Measurements from ENCODE around the gene NUDC.
A peak's percentile ranks its signal among the peaks of the same experiment; 100 is the strongest.
"Not testable (repeated sequence)": the region's sequence is repeated elsewhere in the genome, so short reads cannot be mapped to it uniquely, and the experiment has no call there.

Gene NUDC

DNA sequence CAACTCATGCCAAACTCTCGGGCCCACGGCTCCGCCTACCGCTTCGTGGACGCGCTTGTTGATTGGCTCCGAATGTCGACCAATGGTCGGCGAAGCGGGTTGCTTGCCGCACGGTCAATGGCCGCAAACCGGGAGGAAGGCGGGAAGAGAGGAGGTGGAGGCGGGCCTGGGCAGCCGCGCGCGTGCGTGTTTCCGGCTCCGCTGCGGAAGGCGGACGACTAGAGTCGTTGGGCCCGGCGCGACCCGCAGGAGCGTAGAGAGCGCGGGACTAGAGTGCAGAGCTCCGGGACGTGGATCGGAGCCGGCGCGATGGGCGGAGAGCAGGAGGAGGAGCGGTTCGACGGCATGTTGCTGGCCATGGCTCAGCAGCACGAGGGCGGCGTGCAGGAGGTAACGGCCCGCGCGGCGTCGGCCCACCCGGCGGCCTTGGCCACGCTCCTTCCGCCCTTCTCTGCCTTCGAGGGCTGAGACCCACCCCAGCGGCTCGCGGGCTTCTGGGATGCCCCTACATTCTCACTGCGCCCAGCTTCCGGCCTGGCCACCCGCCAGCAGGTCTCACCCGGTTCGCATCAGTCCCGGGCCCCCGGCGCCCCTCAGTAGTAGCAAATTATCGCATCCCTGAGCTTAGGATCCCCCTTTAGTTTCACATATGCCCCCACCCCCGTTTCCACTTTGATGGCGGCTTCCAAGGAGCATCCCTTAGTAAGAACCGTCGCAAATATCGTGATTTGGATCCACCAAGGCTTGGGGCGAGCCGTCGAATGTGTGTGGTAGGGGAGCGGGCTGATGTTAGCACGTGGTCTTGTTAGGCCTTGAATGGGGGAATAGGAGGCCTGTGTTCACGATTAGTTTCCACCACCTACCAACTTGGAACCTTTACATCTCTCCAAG lies at the start of gene NUDC:
Gene NUDC (plus strand): TSS at position 204 of the 891 bp plus-strand sequence. CDS start 106 bp downstream, at position 310.
- peak; percentile 78 to 99 (median 97) for DNase-seq

DNA sequence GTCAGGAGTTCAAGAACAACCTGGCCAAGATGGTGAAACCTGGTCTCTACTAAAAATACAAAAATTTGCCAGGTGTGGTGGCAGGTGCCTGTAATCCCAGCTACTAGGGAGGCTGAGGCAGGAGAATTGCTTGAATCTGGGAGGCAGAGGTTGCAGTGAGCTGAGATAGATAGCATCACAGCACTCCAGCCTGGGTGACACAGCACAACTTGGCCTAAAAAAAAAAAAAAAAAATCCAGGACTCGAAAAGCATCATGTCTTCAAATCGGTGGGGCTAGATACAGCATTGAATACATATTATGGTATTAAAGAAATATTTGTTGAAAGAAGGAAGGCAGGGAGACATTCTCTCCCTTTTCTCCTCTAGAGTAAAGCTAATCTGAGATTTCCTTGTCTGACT lies 48.4 kb upstream of the NUDC start:
- not testable (repeated sequence) for DNase-seq

DNA sequence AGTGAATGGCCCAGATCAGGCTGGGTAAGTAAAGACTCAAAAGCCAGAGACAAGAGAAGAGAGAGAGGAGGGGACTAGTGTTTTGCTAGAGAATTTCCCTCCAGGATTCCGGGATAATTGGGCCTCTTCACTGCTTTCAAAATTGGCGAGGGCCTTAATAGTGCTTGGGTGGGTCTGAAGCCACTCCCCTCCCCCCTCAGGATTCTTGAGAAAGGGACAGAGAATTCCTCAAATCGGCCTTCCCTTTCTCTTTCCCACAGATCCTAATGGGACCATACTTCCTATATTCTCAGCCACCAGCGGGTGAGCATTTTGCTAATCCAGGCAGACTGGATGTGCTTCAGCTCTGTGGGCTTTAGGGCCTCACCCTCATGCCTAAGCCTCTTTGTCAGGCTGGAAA lies 46.6 kb upstream of the NUDC start:
- no peak for DNase-seq

DNA sequence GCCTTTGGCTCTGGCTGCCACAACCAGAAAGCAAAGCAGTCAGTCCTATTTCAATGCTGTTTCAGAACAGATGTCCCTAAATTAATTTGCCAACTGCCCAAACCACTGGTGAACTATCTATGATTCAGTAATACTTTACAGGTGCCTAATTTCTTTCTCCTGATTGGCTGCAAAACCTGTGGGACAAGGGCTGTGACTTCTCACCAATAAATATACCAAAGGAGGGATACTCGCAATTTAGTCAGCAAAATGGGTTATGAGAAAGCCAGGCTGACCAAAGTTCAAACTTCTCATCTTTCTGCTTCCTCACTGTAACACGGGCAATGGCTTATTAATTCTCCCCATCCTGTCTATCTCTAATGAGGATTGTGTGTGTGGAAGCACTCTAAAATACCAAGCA lies 44.2 kb upstream of the NUDC start:
- DNase-seq, result no peak

DNA sequence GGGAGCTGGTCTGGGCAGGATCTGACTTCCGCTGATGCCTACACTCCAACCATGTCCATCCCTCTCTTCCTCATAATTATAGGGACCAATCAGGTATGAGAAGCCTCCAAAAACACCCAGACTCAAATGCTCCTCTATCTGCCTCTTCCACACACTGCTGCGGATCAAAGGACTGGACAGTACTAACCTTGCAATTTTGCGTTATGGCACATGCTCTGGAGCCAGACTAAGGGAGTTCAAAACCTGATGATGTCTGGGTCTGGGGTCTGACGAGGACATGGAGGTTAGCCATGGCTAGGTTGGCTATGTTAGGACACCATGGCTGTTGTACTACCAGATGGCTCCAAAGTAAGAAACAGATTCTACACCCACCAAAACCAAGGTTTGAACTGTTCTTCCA lies 41.8 kb upstream of the NUDC start:
- no peak for DNase-seq

DNA sequence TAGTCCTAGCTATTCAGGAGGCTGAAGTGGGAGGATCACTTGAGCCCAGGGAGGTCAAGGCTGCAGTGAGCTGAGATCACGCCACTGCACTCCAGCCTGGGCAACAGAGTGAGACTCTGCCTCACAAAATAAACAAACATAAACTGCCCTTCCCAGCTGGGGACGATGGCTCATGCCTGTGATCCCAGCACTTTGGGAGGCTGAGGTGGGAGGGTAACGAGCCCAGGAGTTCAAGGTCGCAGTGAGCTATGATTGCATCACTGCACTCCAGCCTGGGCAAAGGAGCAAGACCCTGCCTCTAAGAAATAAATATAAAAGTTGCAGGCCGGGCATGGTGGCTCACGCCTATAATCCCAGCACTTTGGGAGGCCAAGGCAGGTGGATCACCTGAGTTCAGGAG lies 39.9 kb upstream of the NUDC start:
- DNase-seq, result not testable (repeated sequence)

DNA sequence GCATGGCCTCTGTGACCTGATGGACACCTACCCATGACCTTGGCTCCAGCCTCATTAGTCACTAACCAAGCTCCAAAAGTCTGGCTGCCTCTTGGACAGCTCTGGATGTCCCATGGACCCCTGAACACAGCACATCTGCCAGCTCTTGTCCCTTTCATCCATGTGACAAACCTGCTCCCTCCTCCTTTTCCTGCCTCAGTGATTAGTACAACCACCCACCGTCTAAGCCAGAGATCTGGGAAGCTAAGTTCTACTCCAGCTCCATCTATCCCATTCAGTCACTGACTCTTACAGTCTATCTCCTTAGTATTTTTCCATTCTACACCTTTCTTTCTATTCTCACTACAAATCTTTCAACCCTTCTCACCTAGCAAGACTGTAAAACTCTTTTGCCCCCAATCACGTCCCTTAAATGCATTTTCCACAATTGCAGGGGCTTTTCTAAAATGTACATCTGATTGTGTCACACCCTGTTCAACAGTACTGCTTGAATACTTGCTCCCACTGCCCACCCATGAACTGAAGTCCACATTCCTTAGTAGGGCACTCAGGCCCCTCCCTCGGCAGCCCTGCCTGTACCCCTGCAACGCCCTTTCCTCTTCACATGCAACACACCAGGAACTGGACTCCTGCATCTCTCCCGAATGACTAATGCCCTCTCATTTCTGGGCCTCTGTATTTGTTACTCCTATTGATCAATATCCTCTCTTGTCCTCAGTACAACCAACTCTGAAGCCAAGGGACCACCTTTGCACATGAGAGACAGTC lies 38.7 kb upstream of the NUDC start:
- DNase-seq, result no peak

DNA sequence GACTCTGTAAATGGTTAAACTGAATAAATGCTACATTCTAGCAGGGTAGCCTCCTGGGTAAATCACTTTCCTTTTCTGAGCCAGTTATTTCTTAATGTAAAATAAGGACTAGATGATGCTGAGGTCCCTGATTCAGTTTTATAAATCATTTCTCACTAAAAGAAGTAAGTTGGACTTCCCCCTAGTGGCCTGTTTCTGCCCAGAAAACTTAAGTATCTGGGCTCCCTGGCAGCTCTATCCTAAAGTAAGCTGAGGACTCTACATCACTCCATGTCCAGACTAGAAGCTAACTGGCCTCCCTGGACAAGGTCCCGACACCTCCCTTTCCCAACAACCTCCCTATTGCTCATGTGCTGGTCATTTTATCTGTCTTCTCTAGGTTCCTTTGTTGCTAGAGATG lies 34.4 kb upstream of the NUDC start:
- DNase-seq, result no peak

DNA sequence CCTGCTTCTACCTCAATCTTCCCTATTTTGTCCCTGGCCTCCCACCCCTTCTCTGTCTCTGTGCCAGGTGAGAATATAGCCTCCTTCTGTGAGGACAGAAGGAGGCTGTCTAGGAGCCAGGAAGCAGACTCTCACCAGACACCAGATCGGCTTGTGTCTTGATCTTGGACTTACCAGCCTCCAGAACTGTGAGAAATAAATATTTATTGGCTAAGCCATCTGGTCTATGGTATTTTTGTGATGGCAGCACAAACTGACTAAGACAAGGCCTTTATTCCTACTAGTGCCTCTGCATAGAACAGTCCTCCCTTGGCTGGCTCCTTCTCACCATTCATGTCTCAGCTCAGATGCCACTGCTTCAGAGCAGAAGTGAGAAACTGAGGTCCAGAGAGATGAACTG lies 33.3 kb upstream of the NUDC start:
- no peak for DNase-seq

DNA sequence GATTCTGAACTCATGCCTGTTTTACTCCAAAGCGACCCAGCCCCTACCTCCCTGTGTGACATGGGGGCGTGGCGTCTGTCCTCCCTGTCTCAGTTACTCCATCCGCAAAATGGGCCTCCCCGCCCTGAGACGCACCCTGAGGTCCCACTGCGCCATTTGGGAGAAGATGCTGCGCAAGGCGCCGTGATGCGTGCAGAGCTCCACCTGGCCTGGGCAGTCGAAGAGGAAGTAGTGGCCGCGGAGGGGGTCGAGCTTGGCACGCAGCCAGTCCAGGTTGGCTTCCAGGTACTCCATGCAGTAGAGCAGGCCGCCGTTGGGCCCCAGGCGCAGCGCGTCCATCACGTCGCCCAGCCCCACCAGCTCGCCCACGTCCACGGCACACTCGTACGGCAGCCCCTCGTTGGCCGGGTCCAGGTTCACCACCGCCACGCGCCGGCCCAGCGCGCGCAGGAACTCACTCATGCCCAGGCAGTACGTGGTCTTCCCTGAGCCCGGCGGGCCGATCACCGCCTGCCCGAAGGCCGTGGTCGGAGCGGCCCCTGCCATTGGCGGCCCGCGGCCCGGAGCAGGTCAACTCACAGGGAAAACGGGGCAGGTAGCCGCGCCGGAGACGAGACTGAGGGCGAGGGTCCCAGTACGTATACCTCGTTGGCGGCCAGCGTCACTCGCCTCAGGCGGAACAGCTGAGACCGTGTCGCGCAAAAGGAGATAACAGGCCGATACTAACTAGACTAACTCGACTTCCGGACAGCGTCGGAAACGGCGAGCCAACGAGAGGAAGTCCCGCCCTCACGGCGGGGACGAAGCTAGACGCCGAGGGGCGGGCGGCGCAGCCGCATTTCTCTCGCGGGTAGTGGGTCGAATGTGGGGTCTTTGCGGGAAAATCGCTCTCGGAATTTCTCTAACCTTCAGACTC lies 31.7 kb upstream of the NUDC start, which contains the start of gene GPN2:
Gene GPN2 (minus strand): TSS at position 733 of the 916 bp plus-strand sequence. CDS start 187 bp downstream, at position 546.
- DNase-seq, result peak; percentile 13 to 85 (median 68)

DNA sequence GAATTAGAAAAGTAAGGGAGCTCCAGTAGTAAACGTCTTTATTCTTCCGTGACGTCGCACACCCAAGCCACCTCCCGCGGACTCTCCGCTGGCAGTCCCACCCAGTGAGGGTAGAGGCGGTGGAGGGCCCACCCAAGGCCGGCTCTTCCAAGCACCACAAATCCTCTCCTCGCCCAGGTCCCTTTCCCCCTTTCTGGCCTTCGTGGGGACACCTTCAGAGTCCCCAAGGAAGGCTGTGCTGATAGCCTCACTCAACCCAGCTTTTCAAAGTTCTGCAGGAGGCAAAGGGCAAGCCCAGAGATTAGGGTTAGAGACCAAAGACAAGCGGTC lies 31.1 kb upstream of the NUDC start:
- peak in 2 of 51 donors; percentile 39 to 43 for DNase-seq

DNA sequence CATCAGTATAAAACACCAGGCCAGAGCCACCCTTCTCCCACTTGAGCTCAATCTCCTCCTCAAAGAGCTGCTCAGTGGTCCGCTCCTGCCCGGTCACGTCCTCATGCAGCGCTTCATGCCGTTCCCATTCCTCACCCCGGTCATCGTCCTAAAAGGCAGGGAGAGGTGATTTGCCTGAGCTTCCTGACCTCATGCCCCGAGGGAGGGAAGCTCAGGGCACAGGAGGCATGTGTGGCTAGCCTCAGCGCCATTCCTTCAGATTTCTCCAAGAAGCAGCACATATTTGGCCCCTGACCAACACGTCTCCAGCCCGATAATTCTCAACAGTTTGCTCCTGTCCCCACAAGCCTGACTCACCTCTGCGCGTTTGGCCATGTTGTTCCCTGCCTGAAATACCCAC lies 27.3 kb upstream of the NUDC start:
- DNase-seq, result no peak

DNA sequence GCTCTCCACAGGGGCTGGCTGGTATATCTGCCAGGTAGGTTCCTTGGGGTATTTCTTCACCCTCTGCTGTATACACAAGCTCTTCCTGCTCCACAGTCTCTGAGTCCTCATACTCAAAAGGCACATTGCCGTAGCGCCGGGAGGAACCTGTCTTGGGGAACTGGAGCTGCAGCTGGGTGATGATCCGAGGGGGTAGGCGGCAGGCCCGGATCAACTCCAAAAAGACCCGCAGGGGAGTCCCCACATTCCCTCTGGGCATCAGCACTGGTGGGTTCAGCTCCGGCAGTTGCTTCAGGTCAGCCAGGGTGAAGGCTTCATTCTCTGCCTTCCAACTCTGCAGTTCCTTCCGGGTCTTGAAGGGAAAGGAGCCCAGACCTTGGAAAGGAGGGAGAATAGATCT lies 24.2 kb upstream of the NUDC start:
- DNase-seq, result no peak

DNA sequence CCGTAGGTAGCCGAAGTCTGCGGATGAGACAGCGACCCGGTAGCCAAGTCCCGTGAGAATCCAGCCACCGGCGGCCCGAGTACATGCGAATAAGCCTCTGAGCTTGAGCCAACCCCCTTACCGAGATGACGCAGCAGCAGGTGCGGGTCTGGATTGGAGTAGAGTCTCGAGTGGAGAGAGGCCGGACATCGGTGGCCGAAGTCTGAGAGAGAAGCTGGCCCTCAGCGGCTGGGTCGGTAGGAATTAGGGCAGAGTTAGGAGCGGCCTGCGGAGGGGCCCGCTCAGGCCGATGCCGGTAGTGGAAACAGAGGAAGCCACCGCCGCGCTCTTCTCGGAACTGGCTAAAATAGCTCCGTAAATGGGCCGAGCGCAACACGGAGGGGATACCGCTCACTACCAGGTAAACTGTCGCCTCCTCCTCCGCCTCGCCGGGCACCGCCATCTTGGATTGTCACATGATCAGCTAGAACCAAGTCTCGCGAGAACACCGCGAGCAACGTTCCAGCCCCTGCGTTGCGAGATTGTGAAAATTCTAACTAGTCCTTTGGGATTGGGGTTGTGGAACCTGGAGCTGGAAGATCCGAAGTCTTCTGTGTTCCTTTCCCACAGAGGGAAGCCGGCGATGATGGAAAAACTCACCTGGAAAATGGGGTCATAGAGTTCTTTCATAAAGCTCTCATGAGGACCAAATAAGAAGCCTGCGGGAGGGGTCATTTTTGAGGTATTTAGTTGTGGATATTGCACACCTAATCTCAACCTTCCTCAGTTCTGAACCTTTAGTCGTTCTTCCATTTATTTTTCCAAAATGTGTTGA lies 21.3 kb upstream of the NUDC start, which contains the start of gene GPATCH3:
Gene GPATCH3 (minus strand): TSS at position 467 of the 814 bp plus-strand sequence. CDS start 25 bp downstream, at position 442.
- peak; percentile 11 to 90 (median 74) for DNase-seq

DNA sequence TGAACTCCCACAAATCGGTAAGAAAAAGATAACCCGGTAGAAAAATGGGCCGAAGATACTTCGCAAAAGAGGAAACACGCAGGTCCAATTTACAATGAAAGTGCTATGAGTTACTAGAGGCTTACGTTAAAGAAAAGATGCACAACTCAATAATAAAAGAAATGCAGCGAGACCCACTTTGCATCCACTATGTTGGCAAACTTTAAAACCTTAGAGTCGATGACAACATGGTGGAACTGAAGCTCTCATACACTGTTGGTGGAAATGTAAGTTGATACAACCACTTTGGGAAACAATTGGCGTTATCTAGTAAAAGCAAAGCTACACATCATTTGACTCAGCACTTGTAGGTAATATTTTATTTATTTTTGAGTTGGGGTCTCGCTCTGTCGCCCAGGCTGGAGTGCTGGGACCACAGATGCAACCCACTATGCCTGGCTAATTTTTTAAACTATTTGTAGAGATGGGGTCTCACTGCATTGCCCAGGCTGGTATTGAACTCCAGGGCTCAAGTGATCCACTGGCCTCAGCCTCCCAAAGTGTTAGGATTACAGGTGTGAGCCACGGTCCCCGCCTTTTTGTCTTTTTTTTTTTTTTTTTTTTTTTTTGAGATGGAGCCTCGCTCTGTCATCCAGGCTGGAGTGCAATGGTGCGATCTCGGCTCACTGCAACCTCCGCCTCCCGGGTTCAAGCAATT lies 20.6 kb upstream of the NUDC start:
- no peak for DNase-seq

DNA sequence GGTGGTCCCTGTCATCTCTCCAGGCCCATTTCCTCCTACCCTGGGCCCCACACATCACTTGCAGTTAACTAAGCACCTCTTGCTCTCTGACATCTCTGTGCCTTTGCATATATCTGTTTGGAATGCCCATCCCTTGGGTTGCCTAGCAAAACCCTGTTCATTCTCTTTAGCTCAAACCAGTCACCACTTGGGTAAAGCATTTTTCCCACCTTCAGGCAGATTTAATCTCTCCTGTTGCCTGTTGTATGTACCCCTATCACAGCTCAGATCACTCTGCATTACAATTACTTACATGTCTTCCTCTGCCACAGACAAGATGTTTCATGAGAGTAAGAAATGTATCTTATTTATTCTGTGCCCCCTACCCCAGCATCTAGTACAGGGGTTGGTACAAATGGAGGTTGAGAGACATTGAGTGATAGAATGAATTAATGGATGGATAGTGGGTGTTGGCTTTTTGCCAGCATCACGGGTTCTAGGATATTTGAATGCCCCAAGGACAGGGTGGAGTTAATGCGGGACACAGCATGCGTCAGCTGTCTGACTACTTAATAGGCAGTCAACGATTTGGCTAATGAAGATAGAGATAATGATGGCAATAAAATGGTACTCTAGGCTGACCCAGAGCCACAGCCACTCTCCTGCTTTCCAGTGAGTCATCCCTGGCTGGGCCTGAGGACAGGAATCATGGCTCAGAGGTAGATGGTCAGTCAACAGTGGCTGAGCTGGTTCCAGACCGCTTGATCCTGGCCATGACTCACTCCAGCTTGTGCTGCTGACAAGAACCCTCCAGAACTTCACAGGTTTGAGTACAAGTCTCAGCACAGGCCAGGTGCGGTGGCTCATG lies 14.2 kb upstream of the NUDC start:
- DNase-seq, result no peak

DNA sequence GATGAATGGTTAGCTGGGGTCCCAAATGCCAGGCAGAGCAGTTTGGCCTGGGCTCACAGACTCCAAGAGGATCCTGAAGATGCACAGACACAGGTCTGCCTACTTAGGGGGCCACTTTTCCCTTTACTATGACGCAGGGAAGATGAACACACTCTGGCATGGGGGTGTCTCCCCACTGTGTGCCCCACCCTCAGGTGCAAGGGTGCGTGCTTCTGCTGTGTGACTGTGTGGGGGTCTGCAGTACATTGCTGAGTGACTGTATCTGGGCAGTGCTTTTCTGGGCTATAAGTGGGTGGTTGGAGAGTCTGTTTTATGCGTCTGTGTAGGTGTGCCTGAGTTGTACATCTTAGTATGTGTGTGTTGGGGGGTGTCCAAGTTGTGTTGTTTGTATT lies 11.6 kb upstream of the NUDC start:
- DNase-seq, result peak in 1 of 51 donors; percentile 44

DNA sequence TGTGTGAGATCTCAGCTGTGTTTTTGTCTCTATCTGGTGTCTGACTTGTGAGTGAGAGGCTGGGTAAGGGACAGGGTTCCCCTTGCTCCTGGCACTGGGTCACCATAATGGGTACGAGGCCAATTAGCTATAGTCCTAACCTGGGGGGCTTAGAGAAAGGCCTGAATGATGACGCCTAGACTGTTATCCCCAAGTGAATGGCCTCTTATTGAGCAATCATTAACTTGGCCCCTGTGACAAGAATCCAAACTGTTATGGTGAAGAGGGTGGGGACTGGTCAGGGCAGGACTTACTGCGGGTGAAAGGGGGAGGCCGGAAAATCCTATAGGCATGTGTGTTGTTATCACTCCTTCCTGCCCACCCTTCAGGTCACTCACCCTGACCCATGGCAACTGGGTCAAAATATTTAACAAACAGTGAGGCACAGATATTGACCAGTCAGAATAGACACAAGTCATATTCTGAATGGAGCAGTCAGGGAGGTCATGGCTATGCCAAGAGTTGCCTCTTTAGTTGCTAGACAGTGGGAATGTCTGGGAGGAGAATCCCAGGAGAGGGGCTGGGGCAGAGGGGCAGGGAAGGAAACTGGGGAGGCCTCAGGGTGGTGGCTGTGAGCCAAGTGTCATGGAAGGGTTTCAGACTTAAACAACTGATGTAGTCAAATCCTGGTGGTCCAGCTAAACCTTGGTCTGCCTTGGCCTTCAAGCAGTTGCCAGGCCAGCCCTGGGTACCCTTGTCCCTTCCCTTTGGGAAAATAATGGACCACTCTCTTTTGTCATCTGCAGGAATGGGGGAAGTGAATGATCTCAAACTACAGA lies 11.0 kb upstream of the NUDC start:
- no peak for DNase-seq
